Inflammatory macrophage treated with lipopolysaccharide for 1 hour (primary cell): ENCODE results near the gene HERC3.
"Not testable (repeated sequence)": the region's sequence is repeated elsewhere in the genome, so short reads cannot be mapped to it uniquely, and the experiment has no call there.

ENCODE experiments used
- DNase-seq, 2 donors: peaks; one replicate each; pipeline ENCODE4 v3.0.0-alpha.2; 2020 to 2022

HERC3 gene

GRCh38 chr4:88609794-88610193 is 17.5 kb downstream of the HERC3 start:
- DNase-seq, result not testable (repeated sequence)

- no peak for DNase-seq
Observed at GRCh38 chr4:88610771-88611170, 18.5 kb downstream of the HERC3 start.

GRCh38 chr4:88613417-88613875 is 21.2 kb downstream of the HERC3 start:
- peak in 1 of 2 donors; percentile 10 for DNase-seq

- DNase-seq, result no peak
Observed at GRCh38 chr4:88614058-88614457, 21.8 kb downstream of the HERC3 start.

GRCh38 chr4:88616275-88617150 is 24.2 kb downstream of the HERC3 start:
- DNase-seq, result no peak

- no peak for DNase-seq
Observed at GRCh38 chr4:88618782-88619485, 26.7 kb downstream of the HERC3 start.

GRCh38 chr4:88619971-88620370 is 27.7 kb downstream of the HERC3 start:
- peak; percentile 15 to 21 for DNase-seq

- no peak for DNase-seq
Observed at GRCh38 chr4:88621763-88622327, 29.6 kb downstream of the HERC3 start.

- peak; percentile 78 for DNase-seq
Observed at GRCh38 chr4:88623097-88623496, 30.8 kb downstream of the HERC3 start.

- DNase-seq, result no peak
Observed at GRCh38 chr4:88628746-88629145, 36.5 kb downstream of the HERC3 start.

GRCh38 chr4:88629826-88630225 is 37.5 kb downstream of the HERC3 start:
- no peak for DNase-seq

GRCh38 chr4:88630756-88631155 is 38.5 kb downstream of the HERC3 start:
- peak; percentile 7 to 23 for DNase-seq

- no peak for DNase-seq
Observed at GRCh38 chr4:88643932-88644331, 51.7 kb downstream of the HERC3 start.

- no peak for DNase-seq
Observed at GRCh38 chr4:88645994-88646393, 53.7 kb downstream of the HERC3 start.

GRCh38 chr4:88646528-88647280 is 54.4 kb downstream of the HERC3 start:
- DNase-seq, result no peak

GRCh38 chr4:88649716-88650115 is 57.4 kb downstream of the HERC3 start:
- DNase-seq, result no peak

GRCh38 chr4:88653371-88653946 is 61.2 kb downstream of the HERC3 start:
- no peak for DNase-seq

- DNase-seq, result no peak
Observed at GRCh38 chr4:88655226-88655625, 62.9 kb downstream of the HERC3 start.

GRCh38 chr4:88659055-88659889 is 67.0 kb downstream of the HERC3 start:
- DNase-seq, result peak; percentile 8 to 31

GRCh38 chr4:88659890-88660208 is 67.6 kb downstream of the HERC3 start:
- no peak for DNase-seq

- no peak for DNase-seq
Observed at GRCh38 chr4:88660446-88661294, 68.4 kb downstream of the HERC3 start.
